Panc1 (cell line): Measurements from ENCODE around the gene UBE2V1. TPM values are rescaled to one million over a fixed set of nuclear protein-coding genes. Genes with fewer than 3 reads are reported as not detected.

Source experiments
- ATAC-seq: fragments of 200-7000 bp; cut with Tn5 transposase; 2 replicates; pipeline ENCODE4 v1.9.1; 2020; ENCODE audit warnings: mild to moderate bottlenecking, moderate library complexity
- BruUV-seq: library from RNA; stranded (reverse); fragments of 400-500 nt; replicated peaks from 2 replicates; lab custom pipeline; 2021; lab: Mats Ljungman, UMichigan
- CTCF ChIA-PET: fragments of 300-600 bp; sonication (Branson Sonifier 250); formaldehyde crosslinking; loops from one replicate; lab custom pipeline; 2022; ENCODE audit warnings: antibody characterized with exemption; lab: Charles Lee
- POLR2A ChIA-PET: fragments of 300-600 bp; sonication (Branson Sonifier 250); formaldehyde crosslinking; loops from one replicate; lab custom pipeline; 2022; ENCODE audit warnings: antibody characterized with exemption; lab: Charles Lee
- DNase-seq: peaks from one replicate; pipeline ENCODE4 v3.0.0-alpha.2; 2010; ENCODE audit warnings: low read depth, low spot score
- H3K27ac ChIP-seq: 2 replicates; pipeline ENCODE4 v1.5.1; 2011; ENCODE audit warnings: mild to moderate bottlenecking, low read length, inconsistent platforms
- H3K27me3 ChIP-seq: fragments of 200-500 bp; sonication (Bioruptor generic); 2 replicates; pipeline ENCODE4 v1.6.0; 2014; ENCODE audit warnings: low read length, inconsistent platforms; ENCODE audit not compliant: control insufficient read depth, insufficient read depth
- H3K36me3 ChIP-seq: fragments of 200-500 bp; sonication (Bioruptor generic); 2 replicates; pipeline ENCODE4 v1.5.1; 2014; ENCODE audit warnings: inconsistent platforms, mild to moderate bottlenecking, low read length, moderate library complexity; ENCODE audit not compliant: control insufficient read depth, insufficient read depth
- H3K4me1 ChIP-seq: 2 replicates; pipeline ENCODE4 v1.5.1; 2011; ENCODE audit warnings: inconsistent platforms, mild to moderate bottlenecking, low read length, moderate library complexity; ENCODE audit not compliant: control insufficient read depth, insufficient read depth
- H3K4me3 ChIP-seq, 2 experiments: 2 replicates each; pipeline ENCODE4 v1.5.1; 2011 to 2012; ENCODE audit warnings: low read depth in 2 of 2, low read length in 2 of 2, mild to moderate bottlenecking in 2 of 2, inconsistent platforms in 1 of 2, moderate library complexity in 1 of 2
- H3K9me3 ChIP-seq: fragments of 200-500 bp; sonication (Bioruptor generic); 2 replicates; pipeline ENCODE4 v1.5.1; 2014; ENCODE audit warnings: low read depth, mild to moderate bottlenecking, inconsistent platforms, low read length, moderate library complexity; ENCODE audit not compliant: control insufficient read depth, insufficient read depth
- POLR2AphosphoS5 ChIP-seq: IDR thresholded peaks from 2 replicates; pipeline ENCODE4 v1.6.1; 2012; ENCODE audit warnings: mild to moderate bottlenecking, low read depth, low read length, moderate library complexity
- SIN3A ChIP-seq: IDR thresholded peaks from 2 replicates; pipeline ENCODE4 v1.6.1; 2012; ENCODE audit warnings: low read depth, mild to moderate bottlenecking, low read length, moderate library complexity, borderline replicate concordance; ENCODE audit not compliant: insufficient read depth
- TCF7L2 ChIP-seq: IDR thresholded peaks from 2 replicates; pipeline ENCODE4 v1.6.1; 2011; ENCODE audit warnings: mild to moderate bottlenecking, low read depth, low read length, inconsistent platforms
- in situ Hi-C: cut with HindIII; loops from 2 replicates; pipeline ENCODE4 v1.10.0; 2016; ENCODE audit warnings: low sequenced_read_pairs, low pct_unique_long_range_greater_than_20kb
- intact Hi-C: fragments of 100-400 bp; cut with micrococcal nuclease; formaldehyde crosslinking; loops from one replicate; pipeline ENCODE4 v1.10.0; 2022; ENCODE audit not compliant: unreplicated experiment
- total RNA-seq: library from RNA; stranded (reverse); gene quantifications from one replicate; pipeline ENCODE4 v1.2.1, GENCODE V29; 2021; ENCODE audit not compliant: unreplicated experiment
- TF ChIP-seq, protein P1 (sequence below), 2 experiments: IDR thresholded peaks; 2 replicates each; pipeline ENCODE4 v1.6.1; 2011 to 2012; ENCODE audit warnings: low read depth in 2 of 2, control low read depth in 1 of 2, low read length in 1 of 2, mild to moderate bottlenecking in 1 of 2, moderate library complexity in 1 of 2; ENCODE audit not compliant: insufficient read depth in 1 of 2
- TF ChIP-seq, protein P2 (sequence below): fragments of 450-650 bp; IDR thresholded peaks from 2 replicates; pipeline ENCODE4 v1.5.1; 2017; ENCODE audit warnings: mild to moderate bottlenecking

UBE2V1 gene
- total RNA-seq, 1 experiment from 2014 or later, result 115 TPM

- no peak overlapping the region for H3K27ac ChIP-seq
- peaks cover 13% of the 10 kb centered on the region for H3K4me1 ChIP-seq
- DNase-seq (no peak), ATAC-seq (no peak)
- CTCF ChIA-PET, result interaction anchor here (0.7 to 0.9 kb wide), 2 partner anchors 34 to 60 kb away, joined by 3 to 7 read pairs; no protein-coding TSS in a partner anchor
- no peaks in the 10 kb centered on the region for H3K27me3 ChIP-seq
- H3K36me3 ChIP-seq, result no peaks in the 10 kb centered on the region
- no peak overlapping the region for H3K4me3 ChIP-seq
- POLR2A ChIA-PET, result interaction anchor here (0.6 kb wide), 1 partner anchor 22 kb away, joined by 17 read pairs; no protein-coding TSS in a partner anchor
- in situ Hi-C loops, result no loop called here
- no TSS peak for BruUV-seq
- intact Hi-C loops, result no loop called here
- H3K9me3 ChIP-seq, result no peaks in the 10 kb centered on the region
- TF ChIP-seq, protein P1, sequence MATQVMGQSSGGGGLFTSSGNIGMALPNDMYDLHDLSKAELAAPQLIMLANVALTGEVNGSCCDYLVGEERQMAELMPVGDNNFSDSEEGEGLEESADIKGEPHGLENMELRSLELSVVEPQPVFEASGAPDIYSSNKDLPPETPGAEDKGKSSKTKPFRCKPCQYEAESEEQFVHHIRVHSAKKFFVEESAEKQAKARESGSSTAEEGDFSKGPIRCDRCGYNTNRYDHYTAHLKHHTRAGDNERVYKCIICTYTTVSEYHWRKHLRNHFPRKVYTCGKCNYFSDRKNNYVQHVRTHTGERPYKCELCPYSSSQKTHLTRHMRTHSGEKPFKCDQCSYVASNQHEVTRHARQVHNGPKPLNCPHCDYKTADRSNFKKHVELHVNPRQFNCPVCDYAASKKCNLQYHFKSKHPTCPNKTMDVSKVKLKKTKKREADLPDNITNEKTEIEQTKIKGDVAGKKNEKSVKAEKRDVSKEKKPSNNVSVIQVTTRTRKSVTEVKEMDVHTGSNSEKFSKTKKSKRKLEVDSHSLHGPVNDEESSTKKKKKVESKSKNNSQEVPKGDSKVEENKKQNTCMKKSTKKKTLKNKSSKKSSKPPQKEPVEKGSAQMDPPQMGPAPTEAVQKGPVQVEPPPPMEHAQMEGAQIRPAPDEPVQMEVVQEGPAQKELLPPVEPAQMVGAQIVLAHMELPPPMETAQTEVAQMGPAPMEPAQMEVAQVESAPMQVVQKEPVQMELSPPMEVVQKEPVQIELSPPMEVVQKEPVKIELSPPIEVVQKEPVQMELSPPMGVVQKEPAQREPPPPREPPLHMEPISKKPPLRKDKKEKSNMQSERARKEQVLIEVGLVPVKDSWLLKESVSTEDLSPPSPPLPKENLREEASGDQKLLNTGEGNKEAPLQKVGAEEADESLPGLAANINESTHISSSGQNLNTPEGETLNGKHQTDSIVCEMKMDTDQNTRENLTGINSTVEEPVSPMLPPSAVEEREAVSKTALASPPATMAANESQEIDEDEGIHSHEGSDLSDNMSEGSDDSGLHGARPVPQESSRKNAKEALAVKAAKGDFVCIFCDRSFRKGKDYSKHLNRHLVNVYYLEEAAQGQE (IDR thresholded peaks at IDR 0.05; ENCODE audit: insufficient read depth in 1 of 2, low read depth in 2 of 2, low read length in 1 of 2), result no peak
- TF ChIP-seq SIN3A, result no peak
- TF ChIP-seq TCF7L2, result no peak
These were observed 75.4 kb downstream of the UBE2V1 start for GRCh38 chr20:50037575-50037974.

DNA sequence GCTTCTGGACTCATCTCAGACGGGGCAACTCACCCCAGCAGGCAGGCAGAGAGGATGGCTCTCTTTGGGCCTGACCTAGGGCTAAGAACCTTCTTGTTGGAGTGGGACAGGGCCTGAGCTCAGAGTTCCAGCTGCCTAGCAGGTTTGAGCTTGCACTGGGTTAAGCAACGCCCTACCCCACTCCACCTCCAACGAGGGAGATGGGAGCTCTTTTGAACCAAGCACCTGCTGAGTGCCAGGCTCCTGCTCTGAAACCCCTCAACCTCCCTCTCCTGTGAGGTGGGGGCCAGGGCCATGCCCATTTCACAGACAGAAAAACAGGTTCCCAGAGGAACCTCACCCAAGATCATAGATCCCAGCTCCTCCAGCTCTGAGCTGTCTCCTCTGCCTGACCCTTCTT is 75.8 kb downstream of the UBE2V1 start:
- ChIA-PET CTCF (interaction anchor here (0.7 to 0.9 kb wide), 2 partner anchors 34 to 59 kb away, joined by 3 to 7 read pairs; no protein-coding TSS in a partner anchor), POLR2A (interaction anchor here (0.8 kb wide), 1 partner anchor 49 kb away, joined by 3 read pairs; no protein-coding TSS in a partner anchor)
- in situ Hi-C loops (no loop called here), intact Hi-C loops (no loop called here)
- no peak overlapping the region for H3K27ac ChIP-seq
- TF ChIP-seq POLR2AphosphoS5 (no peak), TCF7L2 (no peak), SIN3A (no peak)
- TF ChIP-seq, protein P1 (IDR thresholded peaks at IDR 0.05; ENCODE audit: insufficient read depth in 1 of 2, low read depth in 2 of 2, low read length in 1 of 2), result no peak
- TF ChIP-seq, protein P2, sequence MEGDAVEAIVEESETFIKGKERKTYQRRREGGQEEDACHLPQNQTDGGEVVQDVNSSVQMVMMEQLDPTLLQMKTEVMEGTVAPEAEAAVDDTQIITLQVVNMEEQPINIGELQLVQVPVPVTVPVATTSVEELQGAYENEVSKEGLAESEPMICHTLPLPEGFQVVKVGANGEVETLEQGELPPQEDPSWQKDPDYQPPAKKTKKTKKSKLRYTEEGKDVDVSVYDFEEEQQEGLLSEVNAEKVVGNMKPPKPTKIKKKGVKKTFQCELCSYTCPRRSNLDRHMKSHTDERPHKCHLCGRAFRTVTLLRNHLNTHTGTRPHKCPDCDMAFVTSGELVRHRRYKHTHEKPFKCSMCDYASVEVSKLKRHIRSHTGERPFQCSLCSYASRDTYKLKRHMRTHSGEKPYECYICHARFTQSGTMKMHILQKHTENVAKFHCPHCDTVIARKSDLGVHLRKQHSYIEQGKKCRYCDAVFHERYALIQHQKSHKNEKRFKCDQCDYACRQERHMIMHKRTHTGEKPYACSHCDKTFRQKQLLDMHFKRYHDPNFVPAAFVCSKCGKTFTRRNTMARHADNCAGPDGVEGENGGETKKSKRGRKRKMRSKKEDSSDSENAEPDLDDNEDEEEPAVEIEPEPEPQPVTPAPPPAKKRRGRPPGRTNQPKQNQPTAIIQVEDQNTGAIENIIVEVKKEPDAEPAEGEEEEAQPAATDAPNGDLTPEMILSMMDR, result no peak
- no peak for DNase-seq
- BruUV-seq, result no TSS peak
- H3K36me3 ChIP-seq, result no peaks in the 10 kb centered on the region
- no peaks in the 10 kb centered on the region for H3K27me3 ChIP-seq
- H3K4me1 ChIP-seq, result peaks cover 13% of the 10 kb centered on the region
- H3K4me3 ChIP-seq, result no peak overlapping the region
- no peak for ATAC-seq
- no peaks in the 10 kb centered on the region for H3K9me3 ChIP-seq
